ENCODE data around the gene MAD1L1.

Gene MAD1L1

DNA sequence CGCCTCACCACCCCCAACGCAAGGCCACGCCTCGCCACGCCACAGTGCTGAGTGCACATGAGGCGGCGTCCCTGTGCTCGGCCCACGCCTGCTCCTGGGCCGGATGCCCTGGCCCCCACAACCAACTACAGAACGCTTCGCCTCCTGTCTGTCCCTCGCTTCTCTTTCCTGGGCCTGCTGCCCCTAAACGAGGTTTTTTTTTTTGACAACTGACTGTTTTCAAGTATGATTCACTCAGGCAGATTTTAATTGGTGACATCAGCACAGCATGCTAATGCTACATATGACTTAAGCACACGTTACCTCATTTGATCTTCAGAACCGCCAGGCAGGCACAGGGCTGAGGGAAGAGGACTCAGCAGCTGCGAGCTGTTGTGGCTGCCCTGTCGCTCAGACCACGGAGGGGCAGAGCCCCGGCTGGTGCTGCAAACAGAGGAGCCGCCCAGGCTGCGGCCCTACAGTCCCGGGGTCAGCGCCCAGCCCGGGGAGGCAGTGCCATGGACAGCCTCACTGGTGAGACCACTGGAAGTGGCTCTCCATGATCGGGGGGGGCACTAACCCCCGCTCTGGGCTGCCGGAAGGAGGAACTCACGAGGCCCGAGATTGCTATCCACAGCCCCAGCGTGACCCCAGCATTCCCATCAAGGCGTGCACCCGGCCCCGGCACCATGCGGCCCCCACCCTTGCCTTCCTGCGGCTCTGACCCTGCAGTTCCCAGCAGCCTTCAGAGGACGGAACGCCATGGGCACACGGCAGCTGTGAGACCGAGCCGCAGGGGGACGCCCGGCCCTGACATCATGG lies 212.8 kb downstream of the MAD1L1 start:
- FAIRE-seq: no peak

DNA sequence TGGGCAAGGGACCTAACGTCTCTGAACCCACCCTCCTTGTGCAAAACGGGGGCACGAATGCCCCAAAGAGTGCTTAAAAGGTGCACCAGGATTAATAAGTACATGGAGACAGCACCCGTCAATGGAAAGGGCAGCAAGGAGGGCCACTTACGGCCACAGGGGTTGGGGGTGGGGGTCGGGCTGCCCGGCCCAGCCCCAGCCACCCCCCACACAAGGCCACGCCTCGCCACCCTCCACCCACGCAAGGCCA lies 213.4 kb downstream of the MAD1L1 start:
- FAIRE-seq: no peak

DNA sequence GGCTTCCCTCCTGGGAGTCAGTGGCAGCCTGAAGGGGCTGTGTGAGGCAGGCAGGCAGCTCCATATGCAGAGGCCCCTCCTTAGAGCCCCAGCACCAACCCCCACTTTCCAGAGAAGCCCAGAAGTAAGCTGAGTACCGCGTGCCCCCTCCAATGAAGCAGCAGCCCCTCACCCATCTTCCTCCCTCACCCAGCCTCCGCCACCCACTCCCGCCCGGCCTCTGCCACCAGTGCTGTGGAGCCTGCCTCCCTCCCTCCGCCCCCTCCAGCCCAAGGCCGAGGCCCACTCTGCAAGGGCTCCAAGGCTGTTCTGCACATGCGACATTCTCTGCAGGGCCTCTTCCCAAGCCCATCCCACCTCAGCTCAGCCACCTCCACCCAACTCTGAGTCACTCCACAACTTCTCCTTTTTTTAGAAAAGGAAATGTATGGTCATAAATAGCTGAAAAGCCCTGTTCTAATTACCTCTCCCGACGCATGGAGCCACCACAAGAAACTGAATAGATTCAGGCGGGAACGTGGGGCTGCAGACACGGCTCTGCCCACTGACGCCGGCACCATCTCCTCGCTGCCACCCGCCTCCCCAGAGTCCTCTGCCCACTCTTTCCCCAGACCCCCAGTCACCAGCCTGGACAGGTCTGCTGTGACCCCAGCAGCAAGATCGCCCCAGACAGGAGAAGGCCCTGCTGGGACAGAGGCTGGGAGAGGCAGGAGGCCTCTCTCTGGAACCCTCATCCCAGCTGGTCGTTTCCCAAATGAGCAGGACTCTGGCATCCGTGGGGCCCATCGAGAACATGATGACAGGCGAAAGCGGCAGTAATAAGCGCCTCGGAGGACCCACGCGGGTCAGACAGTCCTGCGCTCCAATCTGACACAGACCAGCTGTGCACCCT lies 213.9 kb downstream of the MAD1L1 start:
- FAIRE-seq: no peak

DNA sequence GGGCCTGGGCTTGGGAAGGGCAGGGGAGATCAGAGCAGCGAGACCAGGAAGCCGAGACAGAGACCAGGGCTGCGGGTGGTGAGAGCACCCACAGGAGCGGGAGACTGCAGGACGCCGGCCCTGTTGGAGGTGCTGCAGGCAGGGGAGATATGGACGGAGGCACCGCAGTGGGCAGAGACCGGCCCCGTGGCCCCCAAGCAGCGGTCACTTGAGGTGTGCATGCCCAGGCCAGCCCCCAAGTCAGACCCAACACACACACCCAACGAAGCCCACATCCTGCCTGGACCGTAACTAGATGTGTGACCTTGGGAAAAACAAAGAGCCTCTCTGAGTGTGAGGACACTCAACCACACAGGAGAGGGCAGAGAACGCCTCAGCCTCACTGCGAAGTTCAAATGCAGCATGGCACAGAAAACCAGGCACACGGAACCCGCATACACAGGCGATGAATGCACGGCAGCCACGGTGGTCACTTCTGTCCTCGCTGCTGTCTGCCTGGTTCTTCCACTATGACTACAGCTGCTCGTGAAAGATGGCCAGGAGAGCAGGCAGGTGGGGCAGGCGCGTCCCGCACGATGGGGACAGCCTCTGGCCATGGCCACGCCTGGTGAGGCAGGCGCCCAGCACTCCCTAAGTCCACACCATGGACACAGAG lies 214.7 kb downstream of the MAD1L1 start:
- FAIRE-seq: no peak

DNA sequence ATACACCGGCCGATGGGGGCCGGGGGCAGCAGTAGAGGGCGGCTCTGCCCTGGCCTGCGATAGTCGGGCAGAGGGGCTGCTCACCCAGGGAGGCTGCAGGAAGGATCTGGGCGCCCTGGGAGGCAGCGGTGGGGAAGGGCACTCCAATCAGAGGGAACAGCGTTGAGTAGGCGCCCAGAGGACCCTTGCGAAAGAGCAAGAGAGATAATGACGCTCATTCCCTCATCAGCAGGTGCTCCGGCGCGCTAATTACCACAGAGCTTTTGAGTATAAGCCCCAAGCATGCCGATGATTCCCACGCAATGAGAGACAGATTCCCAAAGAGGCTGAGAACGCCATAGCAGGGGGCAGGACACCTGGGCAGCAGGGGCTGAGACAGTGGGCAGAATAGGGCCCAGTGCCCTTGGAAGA lies 215.3 kb downstream of the MAD1L1 start:
- FAIRE-seq: no peak

DNA sequence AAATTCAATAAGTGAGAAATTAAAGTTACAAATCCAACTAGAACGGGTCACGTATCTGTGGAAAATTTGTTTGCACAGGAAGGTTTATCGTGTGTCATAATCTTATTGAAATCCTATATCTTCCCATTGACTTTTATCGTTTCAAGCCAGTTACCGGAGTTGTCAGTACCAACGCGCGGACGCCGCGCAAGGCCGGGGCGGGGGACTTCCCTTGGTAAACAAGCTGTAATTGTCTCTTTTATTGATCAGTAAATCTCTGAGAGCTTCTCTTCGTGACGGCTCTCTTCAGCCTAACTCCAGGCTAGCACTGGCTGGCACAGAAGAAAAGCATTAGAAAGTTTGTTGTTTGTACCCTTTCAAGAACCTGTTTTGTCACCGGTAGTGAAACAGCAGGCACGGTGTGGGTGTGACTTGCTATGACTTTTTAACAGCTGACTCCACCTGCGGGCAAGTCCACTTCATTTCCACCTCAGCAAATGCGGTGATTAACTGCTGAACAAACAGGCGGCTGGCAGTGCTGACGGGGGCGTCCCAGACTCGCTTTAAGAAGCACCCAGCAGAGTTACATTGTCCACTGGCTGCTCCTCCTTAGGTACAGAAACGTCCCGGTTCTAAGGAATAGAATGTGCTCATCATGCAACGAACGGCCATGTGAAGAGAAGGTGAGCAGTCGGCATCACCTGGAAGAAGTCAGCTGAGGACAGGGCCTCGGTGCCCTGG lies 215.8 kb downstream of the MAD1L1 start:
- no peak for FAIRE-seq

DNA sequence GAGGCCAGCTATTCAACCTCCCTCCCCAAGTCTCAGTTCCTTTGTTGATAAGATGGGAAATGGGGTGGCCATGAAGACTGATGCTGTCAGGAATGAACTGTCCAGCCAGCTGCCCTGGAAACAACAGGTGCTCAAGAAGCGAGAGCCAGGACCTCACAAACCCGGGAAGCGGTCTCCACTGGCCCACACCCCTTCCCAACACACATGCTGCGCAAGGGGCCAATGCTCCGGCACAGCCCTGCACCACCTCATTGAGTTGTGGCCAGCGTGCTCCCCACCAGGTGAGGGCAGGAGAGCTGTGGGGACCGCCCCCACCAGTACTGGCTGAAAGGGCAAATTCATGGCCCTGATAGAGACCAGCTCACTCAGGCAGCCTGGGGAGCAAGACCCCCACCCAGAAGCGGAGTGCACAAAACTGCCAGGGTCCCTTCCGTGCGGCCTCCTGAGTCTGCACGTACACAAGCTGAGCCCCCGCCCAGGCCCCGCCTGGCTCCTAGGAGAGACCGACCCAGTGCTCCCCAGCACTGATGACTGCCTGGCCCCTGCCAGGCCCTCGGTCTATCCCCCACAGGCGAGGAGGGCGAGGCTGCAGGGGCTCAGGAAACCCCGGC lies 216.6 kb downstream of the MAD1L1 start:
- no peak for FAIRE-seq

DNA sequence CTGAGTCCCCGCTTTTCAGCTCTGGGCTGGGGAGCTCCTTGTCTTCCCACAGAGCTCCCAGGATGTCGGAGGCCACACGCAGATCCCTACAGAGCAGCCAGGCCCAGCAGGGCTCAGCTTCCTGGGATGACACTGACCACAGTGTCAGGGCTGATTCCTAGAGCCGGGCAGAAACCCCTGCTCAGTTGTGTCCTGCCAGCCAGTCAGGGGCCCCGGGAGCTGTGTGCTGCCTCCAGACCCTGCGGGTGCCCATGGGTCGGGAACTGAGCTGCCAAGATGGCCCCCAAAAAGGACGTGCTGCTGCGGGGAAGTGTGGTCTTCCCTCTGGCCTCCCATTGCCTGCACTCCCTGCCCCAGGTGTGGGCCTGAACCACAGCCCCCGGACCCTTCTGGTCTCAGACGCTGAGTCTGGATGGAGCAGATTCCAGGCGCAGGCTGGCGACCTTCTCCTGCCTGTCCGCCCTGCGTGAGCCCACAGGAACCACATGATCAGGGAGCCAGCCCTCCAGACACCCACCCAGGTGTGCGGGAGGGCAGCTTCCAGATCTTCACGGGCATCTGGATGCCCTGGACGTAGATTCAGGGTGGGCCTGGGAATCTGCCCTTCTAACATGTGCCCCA lies 217.4 kb downstream of the MAD1L1 start:
- no peak for FAIRE-seq

DNA sequence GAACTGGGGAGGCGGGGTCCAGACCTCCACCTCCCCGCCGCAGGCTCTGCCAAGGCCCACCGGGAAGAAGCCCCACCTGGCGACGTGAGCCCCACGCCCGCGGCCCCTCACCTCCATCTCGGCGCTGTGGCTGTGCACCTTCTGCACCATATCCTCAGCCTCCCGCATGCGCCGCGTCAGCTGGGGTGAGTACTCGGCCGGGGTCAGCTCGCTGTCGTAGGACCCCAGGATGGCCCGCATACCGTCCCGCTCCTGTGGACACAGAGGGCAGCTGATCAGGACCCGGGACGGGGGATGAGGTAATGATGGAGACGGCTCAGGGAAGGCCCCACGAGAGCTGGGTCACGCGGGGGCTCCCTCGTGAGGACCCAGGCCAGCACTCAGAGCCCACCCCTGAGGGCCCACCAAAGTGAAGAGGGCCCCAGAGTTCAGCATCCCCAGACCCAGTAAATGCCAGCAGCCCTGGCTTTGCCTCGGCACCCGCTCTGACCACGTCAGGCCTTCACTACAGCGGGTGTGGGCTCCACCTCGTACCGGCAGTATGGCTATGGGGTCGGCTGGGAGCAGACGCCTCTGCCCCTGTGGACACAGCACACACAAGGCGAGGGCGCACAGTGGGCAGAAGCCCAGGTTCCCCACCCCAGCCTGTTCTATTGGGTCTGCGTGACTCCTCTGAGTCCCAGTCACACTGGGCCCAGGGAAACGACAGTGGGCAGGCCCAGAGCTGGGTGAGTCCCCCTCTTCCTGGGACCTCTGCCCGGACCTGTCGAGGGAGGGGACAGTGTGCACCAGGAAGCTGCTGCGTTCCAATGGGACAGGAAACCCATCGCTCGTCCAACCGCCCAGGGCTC lies 218.1 kb downstream of the MAD1L1 start:
- no peak for FAIRE-seq

DNA sequence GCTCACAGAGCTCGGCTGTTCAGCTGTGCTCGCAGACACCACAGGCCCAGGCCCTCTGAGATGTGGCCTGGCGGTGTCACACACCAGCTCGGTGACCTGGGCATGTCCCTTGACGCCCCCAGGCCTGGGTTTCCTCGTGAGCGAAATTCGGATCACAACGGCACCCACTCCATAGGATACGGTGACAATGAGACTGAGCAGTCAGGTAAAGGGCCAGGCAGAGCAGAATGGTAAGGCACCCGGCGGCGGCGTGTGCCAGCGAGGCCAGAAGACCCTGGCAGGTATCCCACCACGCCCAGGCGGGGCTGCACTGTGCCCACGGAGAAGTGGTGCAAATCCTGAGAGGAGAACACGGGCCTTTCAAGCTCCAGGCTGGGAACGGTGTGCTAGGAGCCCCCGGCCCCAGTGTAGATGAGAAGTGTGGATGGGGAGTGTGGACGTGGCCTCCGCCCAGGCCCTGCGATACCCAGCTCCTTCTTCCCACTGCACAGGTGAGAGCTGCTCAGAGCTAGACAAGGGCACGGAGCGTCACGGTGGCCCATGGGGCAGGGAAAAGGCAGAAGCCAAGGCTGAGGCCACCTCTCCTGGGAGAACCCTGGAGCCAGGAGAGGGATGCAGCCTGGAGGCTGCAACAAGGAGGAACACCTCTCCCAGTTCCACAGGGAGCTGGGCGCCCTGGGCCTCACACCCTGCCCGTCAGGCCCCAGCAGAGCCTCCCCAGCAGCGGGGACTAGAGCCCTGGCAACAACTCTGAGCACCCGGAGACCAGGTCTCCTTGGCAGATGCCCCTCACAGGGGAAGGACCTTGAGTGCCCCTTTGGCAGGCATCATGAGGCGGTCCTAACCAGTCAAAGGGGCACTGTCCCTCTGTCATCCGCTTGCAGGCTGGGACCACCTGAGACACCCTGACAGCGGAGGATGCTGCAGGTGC lies 219.1 kb downstream of the MAD1L1 start:
- FAIRE-seq: no peak

DNA sequence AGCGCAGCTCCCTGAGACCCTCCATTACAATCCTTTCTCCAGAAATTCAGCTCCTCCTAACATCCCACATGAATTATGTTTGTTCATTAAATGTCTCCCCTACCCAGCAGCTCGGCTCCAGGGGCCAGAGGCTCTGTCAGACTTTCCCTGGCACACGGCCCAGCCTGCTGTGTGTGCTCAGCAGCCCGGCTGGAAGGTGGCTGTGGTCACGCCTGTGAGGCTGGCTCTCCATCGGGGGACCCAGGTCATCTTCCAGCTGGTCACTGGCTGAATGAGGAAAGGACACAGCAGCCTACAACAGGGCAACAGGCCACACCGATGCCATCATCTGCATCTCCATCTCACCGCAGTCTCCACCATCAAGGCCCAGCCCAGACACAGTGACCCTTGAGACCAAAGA lies 219.8 kb downstream of the MAD1L1 start:
- FAIRE-seq: no peak

DNA sequence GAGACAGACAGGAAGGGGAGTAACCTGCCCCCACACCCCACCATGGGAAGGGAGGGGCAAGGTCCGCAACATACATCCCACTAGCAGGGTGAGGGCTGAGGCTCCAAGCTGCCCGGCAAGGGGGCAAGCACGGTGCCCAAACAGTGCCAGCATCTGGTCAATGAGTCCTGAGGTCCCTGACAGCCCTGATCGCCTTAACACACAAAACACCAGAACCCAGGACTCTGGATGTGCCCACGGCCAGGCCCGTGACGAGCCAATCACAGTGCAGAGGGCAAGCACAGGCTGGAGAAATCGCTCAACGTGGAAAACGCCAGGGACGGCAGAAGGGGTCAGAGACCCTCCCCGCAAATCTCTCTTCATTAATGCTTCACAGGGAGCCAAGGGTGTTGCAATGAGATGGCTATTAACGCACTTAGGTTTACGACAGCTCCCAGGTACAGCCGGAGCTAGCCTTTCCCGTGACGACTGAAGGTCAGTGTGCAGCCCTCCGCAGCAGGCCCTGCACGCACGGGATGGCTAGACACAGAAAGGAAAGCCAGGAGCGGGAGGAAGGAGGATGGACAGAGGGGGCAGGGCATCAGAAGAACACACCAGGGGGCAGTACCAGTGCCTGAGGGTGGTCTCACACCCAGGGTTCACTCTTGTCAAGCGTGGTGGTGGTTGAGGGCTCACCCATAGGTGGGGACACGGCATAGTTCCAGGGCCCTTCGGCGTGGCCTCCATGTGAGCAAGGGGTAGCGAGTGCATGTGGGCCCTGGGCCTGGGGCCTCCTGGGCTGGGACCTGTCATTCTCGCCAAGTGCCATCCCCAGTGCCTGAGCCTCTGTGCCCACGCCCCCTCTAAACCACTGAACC lies 220.5 kb downstream of the MAD1L1 start:
- FAIRE-seq: no peak

DNA sequence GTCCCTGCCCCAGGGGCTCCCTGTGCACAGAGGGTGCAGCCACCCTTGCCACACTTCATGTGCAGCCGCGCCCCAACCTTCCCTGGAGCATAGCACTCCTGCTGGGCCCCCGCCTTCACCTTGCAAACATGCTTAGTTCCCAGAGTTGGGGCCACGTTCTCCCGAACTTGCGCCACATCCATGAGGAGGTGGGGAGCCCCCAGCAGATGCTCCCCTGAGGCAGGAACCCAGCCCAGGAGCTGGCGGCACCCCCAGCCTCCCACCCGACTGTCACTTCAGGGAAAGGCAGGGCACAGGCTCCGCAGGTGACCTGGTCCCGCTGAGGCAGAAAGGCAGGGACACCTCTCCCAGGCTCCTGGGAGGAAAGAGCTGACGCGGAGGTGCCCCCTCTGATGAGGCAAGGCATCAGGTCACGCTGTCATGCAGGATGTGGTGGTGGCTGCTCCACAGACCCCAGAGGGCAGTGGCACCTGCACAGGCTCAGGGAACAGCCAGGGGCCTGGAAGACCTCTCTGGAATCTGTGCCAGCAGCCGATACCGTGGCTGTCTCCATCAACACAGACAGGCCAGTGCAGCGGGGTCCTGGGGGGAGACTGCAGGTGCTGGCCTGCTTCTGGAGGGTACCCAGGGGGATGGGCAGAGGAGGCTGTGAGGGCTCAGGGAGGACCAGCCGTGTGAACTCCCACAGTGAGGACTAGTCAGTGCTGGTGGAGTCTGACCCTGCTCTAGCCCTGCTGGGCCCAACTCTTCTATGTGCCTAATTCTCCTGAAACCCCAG lies 221.3 kb downstream of the MAD1L1 start:
- no peak for FAIRE-seq

DNA sequence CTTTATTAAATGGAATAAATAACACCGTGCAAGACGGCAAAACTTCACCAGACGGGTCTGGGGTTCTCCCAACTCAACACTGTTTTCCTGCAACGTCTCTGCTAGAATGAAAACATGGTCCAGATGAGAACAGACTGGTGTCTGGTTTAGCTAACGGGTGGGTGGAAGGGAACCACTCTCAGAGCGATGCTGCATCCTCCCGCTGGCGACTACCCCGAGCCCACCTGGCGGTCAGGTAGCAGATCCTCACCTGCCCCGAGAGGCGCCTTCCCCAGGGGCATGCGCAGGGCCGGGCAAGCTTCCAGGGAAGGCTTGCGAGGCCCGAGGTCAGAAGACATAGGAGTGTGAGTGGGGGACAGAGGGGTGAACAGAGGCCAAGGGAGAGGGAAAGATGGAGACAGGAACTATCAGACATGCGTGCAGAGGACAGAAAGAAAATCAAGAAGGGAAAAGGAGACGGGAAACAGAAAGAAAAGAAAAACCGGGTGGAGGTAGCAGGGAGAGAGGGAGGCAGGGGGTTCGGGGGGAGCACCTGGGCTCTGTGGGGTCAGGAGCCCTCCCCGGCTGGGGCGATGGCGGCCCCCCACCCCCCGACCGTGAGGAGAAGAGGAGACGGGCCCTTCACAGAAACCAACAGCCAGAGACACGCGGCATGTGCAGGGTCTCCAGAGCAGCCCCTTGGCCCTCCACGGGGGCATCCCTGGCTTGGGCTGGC lies 222.0 kb downstream of the MAD1L1 start:
- FAIRE-seq: no peak

DNA sequence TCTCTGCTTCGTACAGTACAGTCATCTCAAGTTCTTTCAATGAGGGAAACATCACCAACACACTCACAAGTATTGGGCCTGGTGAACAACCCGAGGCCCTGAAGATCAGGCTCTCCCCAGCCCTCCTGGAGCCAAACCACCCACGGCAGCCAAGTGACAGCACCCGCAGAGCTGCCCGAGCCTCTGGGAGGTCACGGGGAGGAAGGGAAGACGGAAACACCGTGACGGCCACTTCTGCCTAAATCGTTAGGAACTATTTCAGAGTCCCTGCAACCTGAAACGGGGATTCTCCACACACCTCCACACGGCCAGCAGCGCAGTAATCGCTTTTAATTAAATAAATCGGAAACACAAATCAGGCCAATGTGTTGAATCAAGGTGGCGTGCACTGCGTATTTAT lies 222.6 kb downstream of the MAD1L1 start:
- no peak for FAIRE-seq

DNA sequence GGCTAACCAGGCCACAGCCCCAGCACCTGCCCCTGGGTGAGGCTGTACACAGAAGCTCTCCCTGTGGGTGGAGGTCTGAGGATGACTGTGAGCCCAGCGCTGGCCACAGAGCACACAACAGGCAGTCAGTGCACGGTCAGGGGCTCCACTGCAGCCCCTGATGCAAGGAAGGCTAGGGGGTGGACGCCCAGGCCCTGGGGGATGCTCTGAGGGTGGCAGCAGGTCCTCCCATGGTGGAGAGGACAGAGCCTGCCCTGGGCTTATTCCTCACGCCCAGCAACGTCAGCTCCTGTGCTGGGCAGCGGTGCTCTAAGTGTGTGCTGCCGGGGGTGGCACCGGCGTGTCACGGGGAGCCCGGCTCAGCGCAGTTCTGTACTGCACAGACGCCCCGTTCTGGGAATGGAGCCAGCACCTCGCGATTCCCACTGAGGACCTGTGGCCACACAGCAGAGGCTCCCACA lies 223.2 kb downstream of the MAD1L1 start:
- FAIRE-seq: no peak

DNA sequence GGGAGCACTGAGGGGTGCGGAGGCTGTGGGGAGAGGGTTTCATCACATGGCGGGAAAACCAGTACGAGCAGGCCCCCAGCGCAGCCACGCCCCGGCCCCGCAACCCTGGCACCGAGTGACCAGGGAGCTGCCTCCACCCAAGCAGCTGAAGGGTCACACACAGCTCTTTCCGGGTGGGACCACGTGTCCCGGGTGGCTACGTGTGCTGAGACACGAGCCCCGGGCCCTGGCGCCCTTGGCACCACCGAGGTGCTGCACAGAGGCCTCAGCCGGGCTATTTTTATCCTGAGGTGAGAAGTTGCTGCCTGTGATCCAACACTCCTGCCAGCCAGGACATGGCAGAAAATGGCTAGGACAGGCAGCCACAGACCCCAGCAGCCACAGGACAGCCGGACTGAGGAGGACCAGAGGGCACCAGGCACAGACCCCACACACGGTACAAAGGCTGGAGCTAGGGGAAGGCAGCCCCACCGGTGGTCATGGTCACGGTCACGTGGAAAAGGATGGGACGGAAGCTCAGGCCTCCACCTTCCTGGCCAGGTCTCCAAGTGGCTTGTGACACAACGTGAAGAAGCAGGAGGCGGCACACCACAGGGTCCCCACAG lies 223.7 kb downstream of the MAD1L1 start:
- no peak for FAIRE-seq

All from G401.6 (cell line).